GM21515 (cell line): ENCODE data around the gene FAM53B.

Experiments
- ATAC-seq: cut with Tn5 transposase; IDR thresholded peaks from one replicate; pipeline ENCODE4 v1.9.1; 2021; ENCODE audit not compliant: unreplicated experiment

The FAM53B gene

DNA sequence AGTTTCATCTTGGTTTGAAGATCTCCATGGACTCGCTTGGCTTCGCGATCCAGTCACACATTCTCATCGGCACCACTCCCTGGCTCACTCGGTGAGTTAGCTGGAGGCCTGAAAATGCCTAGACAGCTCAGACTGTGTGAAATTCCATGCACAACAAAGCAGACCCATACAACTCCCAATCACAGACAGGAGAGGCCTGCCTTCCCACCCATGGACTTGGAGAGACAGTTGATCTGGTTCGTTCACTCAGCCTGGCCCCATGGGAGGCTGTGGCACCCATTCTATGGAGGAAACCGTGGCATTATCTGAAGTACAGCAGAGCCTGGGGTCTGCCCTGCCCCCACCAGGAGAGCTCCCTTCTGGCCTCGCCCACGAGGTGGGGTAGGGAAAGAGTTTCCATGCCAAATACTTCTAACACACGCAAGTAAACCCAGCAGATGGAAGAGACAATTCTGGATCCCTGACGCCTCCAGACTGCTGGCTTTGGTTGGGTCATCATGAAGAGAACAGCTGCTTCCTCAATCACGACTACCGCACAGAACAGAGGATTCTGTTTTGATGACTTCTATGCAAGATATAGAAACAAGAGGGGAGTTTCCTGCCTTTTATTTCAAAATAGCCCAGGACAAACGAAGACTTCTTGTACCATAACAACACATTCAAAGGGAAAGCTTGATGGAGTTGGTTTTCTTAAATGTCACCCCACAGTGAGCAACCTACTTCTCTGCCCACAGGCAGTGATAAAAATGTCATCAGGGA lies 15.9 kb downstream of the FAM53B start:
- no peak for ATAC-seq

DNA sequence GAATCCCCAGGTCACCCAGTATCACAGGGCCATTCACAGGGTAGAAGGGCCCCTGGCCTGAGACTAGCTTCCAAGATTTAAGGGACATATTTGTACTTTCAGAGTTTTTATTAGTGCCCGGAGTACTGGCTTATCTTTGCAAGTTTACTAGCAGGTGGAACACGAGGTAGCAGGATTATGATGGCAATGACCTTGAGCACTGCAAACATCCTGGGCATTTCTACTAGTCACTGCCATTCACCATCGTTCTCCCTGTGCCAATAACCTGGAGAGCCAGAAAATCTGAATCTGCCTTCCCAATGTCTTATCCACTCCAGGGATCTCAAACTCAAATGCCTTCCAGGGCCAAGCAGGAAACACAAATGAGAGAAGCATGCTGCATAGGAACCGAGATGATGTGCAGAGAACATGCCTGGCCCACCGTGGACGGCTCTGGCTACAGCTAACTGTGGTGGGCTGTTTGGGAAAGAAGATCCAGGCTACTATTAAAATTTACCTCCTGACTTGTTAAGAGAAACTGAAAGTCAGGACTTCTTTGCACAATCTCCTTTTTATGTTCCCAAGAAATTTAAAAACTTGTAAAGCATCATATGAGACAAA lies 16.7 kb downstream of the FAM53B start:
- ATAC-seq, result no peak

DNA sequence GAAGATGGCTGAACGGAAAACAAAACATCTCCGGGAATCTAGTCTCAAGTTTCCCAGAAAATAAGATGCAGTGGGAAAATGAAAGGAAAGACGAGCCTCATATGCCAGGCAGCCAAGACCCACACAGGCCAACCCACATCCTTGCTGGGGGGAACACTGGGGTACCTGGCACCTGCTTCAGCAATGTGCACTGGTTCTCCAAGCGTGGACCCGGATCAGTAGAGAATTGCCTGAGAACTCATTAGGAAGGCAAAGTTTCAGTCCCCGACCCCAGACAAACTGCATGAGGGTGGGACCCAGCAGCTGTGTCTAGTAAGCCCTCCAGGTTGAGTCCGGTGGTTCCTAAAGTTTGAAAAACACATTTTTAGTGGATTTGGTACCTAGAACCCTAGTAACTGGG lies 18.4 kb downstream of the FAM53B start:
- no peak for ATAC-seq

- no peak for ATAC-seq
Measured at GRCh38 chr10:124725171-124725631, 19.0 kb downstream of the FAM53B start.

DNA sequence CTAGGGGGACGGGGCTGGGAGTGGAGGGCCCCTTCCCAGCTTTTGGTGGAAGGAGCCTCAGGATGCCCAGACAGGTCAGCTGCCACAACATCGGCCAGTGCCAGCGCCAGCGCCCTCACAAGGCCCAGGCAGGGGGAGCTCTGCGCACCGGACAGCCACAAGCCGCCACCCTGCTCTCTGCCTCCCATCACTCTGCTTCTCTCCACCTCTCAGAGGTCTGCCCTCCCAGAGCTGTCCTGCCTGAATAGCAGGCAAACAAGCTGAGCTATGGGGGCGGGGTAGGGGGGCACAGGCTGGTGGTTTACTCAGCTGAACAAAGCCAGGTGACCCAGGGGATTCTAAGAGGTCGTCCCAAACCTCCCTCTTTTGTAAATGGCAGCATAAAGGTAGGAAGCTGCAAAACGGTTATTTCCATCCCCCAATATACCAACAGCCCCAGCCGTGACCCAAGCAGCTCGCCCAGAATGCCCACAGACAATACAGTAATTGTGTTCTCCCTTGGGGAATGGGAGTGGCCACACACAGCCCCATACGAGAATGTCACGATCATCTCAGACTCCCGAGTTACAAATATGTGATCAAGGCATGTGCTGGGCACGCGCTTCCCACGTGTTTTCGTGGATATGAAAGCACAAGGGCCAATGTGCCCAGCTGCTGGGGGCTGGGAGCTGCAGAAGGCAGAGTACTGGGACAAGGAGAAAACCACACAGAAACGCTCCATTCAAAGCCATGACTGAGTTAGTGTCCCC lies 19.7 kb downstream of the FAM53B start:
- no peak for ATAC-seq

GRCh38 chr10:124723826-124724225 lies 20.4 kb downstream of the FAM53B start:
- no peak for ATAC-seq

- peak; percentile 68 for ATAC-seq
Measured at GRCh38 chr10:124722798-124723783, 21.1 kb downstream of the FAM53B start.

GRCh38 chr10:124721330-124722045 lies 22.7 kb downstream of the FAM53B start:
- ATAC-seq, result no peak

- ATAC-seq, result peak; percentile 40
Measured at GRCh38 chr10:124719213-124719851, 24.8 kb downstream of the FAM53B start.

GRCh38 chr10:124717911-124718741 lies 26.1 kb downstream of the FAM53B start:
- ATAC-seq, result peak; percentile 36

DNA sequence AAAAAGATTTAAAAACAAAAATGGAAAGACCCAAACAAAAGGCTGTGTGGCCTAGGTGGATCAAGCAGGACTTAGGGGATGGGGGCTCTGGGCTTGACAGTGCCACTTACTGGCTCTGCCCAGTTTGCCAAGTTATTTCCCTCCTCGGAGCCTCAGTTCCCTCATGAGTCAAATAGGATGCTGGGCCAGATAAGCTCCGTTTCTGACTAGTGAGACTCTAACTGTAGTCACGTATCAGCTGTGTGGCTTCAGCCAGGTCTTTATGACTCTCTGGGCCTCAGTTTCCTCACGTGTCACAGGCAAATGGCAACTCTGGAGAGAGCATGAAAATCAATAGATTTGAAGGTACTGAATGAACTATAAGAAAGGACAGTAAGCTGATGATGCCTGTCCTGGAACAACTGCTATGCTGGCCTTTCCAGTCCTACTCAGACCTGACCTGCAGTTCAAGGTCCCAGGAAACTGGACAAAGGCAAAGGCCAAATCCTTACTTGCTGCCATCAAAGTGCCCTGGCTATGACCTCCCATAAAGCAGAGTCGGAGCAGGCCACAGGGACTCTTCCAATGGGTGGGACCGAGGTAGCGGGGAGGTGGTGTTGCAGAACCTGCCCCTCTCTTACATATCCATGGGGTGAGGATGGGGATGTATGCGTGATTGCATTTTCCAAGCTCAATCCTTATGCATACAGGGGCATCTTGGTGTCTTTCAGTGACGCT lies 27.0 kb downstream of the FAM53B start:
- no peak for ATAC-seq

GRCh38 chr10:124716369-124716768 lies 27.8 kb downstream of the FAM53B start:
- no peak for ATAC-seq

DNA sequence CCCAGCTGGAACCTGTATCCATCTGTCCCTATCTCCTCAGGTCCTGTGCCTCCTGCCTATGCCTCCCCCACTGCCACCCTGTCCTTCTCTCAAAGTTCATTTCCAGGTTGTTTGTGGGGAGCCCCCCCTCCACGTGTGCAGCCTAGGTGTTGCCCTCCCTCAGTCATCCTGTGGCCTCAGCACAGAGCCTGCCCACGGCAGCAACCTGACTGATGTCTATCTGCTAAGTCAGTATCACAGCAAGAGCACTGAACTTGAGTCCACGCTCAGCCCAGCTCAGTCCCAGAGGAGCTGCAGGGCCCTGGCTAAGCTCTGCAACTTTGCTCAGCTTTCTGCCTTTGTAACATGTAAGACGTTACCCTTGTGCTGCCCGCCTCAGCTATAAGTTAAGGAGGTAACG lies 28.7 kb downstream of the FAM53B start:
- no peak for ATAC-seq

DNA sequence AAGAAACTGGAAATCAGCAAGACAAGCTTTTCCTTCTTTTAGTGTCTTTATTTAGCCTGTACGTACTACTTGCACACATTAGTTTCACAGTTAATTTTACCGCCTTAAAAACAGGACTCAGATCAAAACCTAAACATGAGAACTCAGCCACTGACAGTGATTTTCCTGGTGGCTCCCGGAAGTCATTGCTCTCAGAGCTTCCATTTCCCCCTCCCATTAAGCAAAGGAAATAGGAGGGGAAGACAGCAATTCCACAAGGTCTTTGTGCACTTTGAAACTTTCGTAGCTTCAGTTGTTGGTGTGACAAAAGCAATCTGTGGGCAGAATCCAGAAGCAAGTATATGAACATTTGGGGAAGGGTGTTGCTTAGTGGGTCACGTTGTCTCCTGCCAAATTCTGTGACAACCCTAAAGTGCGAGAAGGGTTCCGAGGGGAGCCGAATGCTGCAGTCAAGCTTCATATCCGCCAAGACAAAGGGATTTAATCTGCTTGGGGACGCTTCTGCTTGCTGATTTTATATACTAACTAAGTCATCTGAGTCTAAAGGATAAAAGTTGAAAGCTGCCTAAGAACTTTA lies 30.4 kb downstream of the FAM53B start:
- no peak for ATAC-seq

DNA sequence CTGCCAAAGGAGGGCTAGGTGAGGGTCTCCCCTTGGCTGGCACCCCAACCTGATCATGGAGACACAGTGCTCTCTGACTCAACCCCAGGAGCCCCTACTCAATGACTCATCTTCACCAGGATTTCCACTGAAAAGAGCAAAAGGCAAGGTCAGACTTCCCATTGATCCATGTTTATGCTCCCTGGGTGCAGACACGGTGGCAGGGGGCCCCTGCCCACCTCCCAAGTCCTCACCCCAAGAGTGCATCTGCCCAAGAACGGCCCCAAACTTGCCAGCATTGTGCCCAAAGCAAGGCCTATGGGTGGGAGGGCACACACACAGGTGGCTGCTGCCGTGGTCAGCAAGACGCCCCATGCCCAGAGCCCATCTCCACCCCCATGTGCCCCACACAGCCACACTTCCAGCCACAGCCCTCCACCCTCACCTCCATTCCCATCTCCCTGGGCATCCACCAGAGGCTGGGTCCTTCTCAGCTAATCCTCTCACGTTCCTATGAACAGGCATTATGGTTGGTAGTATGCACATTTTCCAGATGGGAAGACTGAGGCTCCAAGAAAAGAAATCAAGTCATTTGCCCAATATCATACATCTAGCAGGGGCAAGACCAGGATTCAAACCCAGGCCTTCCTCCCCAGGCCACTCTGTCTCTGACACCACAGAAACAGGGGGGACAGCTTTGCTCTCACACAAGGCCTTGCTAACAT lies 31.3 kb downstream of the FAM53B start:
- no peak for ATAC-seq

DNA sequence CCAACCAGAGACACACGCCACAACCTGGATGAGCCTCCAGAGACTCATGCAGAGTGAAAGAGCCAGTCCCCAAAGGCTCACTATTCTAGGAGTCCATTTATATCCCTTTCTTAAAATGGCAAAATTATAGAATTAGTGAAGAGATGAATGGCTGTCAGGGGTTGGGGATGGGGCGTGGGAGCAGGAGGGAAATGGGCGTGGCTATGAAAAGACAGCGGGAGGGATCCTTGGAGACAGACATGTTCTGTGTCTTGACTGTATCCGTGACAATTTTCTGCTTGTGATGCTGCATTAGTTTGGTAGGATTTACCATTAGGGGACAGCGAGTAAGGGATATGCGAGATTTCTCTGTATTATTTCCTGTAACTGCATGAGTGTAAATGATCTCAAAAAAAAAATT lies 33.0 kb downstream of the FAM53B start:
- no peak for ATAC-seq

- no peak for ATAC-seq
Measured at GRCh38 chr10:124710266-124710881, 33.8 kb downstream of the FAM53B start.
